WTC11 (cell line): ENCODE data around the gene FAM20A. TPM values are rescaled to one million over a fixed set of nuclear protein-coding genes. Genes with fewer than 3 reads are reported as not detected.

ENCODE experiments used
- ATAC-seq: fragments of 200-7000 bp; cut with Tn5 transposase; 2 replicates; pipeline ENCODE4 v1.10.0; 2021; ENCODE audit warnings: mild to moderate bottlenecking, moderate library complexity
- CTCF ChIA-PET: fragments of 300-600 bp; sonication (Branson Sonifier 250); formaldehyde crosslinking; loops from one replicate; lab custom pipeline; 2021; ENCODE audit warnings: antibody characterized with exemption; lab: Charles Lee
- POLR2A ChIA-PET: fragments of 350-600 bp; sonication (Branson Sonifier 250); formaldehyde crosslinking; loops from one replicate; lab custom pipeline; 2021; ENCODE audit warnings: antibody characterized with exemption; lab: Charles Lee
- DNase-seq: peaks from one replicate; pipeline ENCODE4 v3.0.0; 2021; ENCODE audit warnings: low spot score
- H3K27ac Mint-ChIP-seq: 2 replicates; pipeline ENCODE4 v1.8.0; 2021; ENCODE audit warnings: mixed read lengths
- H3K27me3 Mint-ChIP-seq: 2 replicates; pipeline ENCODE4 v1.8.0; 2021; ENCODE audit warnings: low read depth, mild to moderate bottlenecking, moderate library complexity, mixed read lengths
- H3K36me3 Mint-ChIP-seq: 2 replicates; pipeline ENCODE4 v1.8.0; 2021; ENCODE audit warnings: mixed read lengths
- H3K4me1 Mint-ChIP-seq: 2 replicates; pipeline ENCODE4 v1.8.0; 2022; ENCODE audit warnings: mixed read lengths
- H3K4me3 Mint-ChIP-seq: 2 replicates; pipeline ENCODE4 v1.8.0; 2021; ENCODE audit warnings: mild to moderate bottlenecking, moderate library complexity, mixed read lengths
- H3K9me3 Mint-ChIP-seq: 2 replicates; pipeline ENCODE4 v1.8.0; 2021; ENCODE audit warnings: mixed read lengths
- CBFB ChIP-seq: sonication (generic); formaldehyde crosslinking; IDR thresholded peaks from 2 replicates; pipeline ENCODE4 v1.8.1; 2022; ENCODE audit warnings: mild to moderate bottlenecking, low read depth, missing genetic modification reagents
- CREM ChIP-seq: sonication (generic); formaldehyde crosslinking; IDR thresholded peaks from 2 replicates; pipeline ENCODE4 v1.8.1; 2022; ENCODE audit warnings: mild to moderate bottlenecking, missing genetic modification reagents, moderate library complexity
- ELF4 ChIP-seq: sonication (generic); formaldehyde crosslinking; IDR thresholded peaks from 2 replicates; pipeline ENCODE4 v1.8.1; 2022; ENCODE audit warnings: low read depth, mild to moderate bottlenecking, moderate library complexity, missing genetic modification reagents
- FOXK1 ChIP-seq: sonication (generic); formaldehyde crosslinking; IDR thresholded peaks from 2 replicates; pipeline ENCODE4 v1.8.0; 2022; ENCODE audit warnings: mild to moderate bottlenecking, moderate library complexity, missing genetic modification reagents
- FOXP1 ChIP-seq: sonication (generic); formaldehyde crosslinking; IDR thresholded peaks from 2 replicates; pipeline ENCODE4 v1.8.0; 2022; ENCODE audit warnings: missing genetic modification reagents, mild to moderate bottlenecking, moderate library complexity, borderline replicate concordance
- JUN ChIP-seq: sonication (generic); formaldehyde crosslinking; IDR thresholded peaks from 2 replicates; pipeline ENCODE4 v1.8.0; 2023; ENCODE audit warnings: mild to moderate bottlenecking, missing genetic modification reagents
- NFE2L1 ChIP-seq: sonication (generic); formaldehyde crosslinking; IDR thresholded peaks from 2 replicates; pipeline ENCODE4 v1.8.1; 2023; ENCODE audit warnings: missing genetic modification reagents
- NR2C2 ChIP-seq: sonication (generic); formaldehyde crosslinking; IDR thresholded peaks from 2 replicates; pipeline ENCODE4 v1.8.0; 2022; ENCODE audit warnings: mild to moderate bottlenecking, missing genetic modification reagents
- NR3C1 ChIP-seq: sonication (generic); formaldehyde crosslinking; conservative IDR thresholded peaks from 2 replicates; pipeline ENCODE4 v1.8.1; 2023; ENCODE audit warnings: low read depth, mild to moderate bottlenecking, missing genetic modification reagents
- PRRX2 ChIP-seq: fragments of 250-450 bp; sonication (Bioruptor Pico); IDR thresholded peaks from 2 replicates; pipeline ENCODE4 v1.8.0; 2021; ENCODE audit warnings: mild to moderate bottlenecking
- TEAD4 ChIP-seq: sonication (generic); formaldehyde crosslinking; IDR thresholded peaks from 2 replicates; pipeline ENCODE4 v1.8.0; 2022; ENCODE audit warnings: mild to moderate bottlenecking, missing genetic modification reagents
- TP53 ChIP-seq: sonication (generic); formaldehyde crosslinking; IDR thresholded peaks from 2 replicates; pipeline ENCODE4 v1.8.1; 2023; ENCODE audit warnings: mild to moderate bottlenecking, missing genetic modification reagents
- total RNA-seq: library from RNA; stranded (reverse); gene quantifications from 3 replicates; pipeline ENCODE4 v1.2.3, GENCODE V29; 2021
- TF ChIP-seq, protein P1 (sequence below): fragments of 250-450 bp; sonication (Bioruptor Pico); IDR thresholded peaks from 2 replicates; pipeline ENCODE4 v1.9.0; 2021; ENCODE audit warnings: mild to moderate bottlenecking, borderline replicate concordance
- TF ChIP-seq, protein P2 (sequence below): sonication (generic); formaldehyde crosslinking; IDR thresholded peaks from 2 replicates; pipeline ENCODE4 v1.8.1; 2023; ENCODE audit warnings: mild to moderate bottlenecking, missing genetic modification reagents
- TF ChIP-seq, protein P3 (sequence below): fragments of 200-600 bp; IDR thresholded peaks from 2 replicates; pipeline ENCODE4 v1.8.0; 2022; ENCODE audit warnings: antibody characterized with exemption
- TF ChIP-seq, protein P4 (sequence below): sonication (generic); formaldehyde crosslinking; IDR thresholded peaks from 2 replicates; pipeline ENCODE4 v1.8.1; 2022; ENCODE audit warnings: low read depth, missing genetic modification reagents, borderline replicate concordance
- TF ChIP-seq, protein P5 (sequence below): sonication (generic); formaldehyde crosslinking; IDR thresholded peaks from 2 replicates; pipeline ENCODE4 v1.8.0; 2022; ENCODE audit warnings: mild to moderate bottlenecking, missing genetic modification reagents
- TF ChIP-seq, protein P6 (sequence below): sonication (generic); formaldehyde crosslinking; IDR thresholded peaks from 2 replicates; pipeline ENCODE4 v1.8.1; 2023; ENCODE audit warnings: mild to moderate bottlenecking, moderate library complexity, missing genetic modification reagents
- TF ChIP-seq, protein P7 (sequence below): sonication (generic); formaldehyde crosslinking; IDR thresholded peaks from 2 replicates; pipeline ENCODE4 v1.8.1; 2023; ENCODE audit warnings: mild to moderate bottlenecking, missing genetic modification reagents, moderate library complexity

FAM20A gene
- total RNA-seq, 1 experiment from 2014 or later: 5.8 TPM

DNA sequence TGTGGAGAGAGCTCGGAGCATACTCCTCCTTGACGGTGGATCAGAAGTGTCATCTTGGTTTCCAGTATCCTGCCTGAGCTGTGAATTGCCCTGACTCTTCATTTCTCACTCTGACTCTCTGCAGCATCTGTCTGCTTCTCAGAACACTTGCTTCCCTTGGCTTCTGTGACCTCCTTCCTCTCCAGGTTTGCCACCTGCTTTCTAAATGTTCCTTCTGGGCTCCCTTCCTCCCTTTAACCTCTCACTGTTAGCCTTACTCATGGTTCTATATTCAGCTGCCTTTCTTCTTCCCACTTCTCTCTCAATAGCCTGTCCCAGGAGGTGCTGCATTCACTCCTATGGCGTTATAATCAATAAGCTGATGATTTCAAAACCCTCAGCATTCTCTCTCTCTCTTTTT, 100.1 kb downstream of the FAM20A start:
- Mint-ChIP-seq H3K9me3 (peaks cover 8% of the 10 kb centered on the region), H3K27me3 (no peaks in the 10 kb centered on the region; the same call in none of the 2 replicates), H3K36me3 (peaks cover 3% of the 10 kb centered on the region), H3K4me1 (0 out of 2 replicates have a peak, but pooled peaks cover 2% of the 10 kb centered on the region), H3K27ac (no peak overlapping the region), H3K4me3 (no peak overlapping the region)
- ATAC-seq (no peak), DNase-seq (no peak)
- TF ChIP-seq, protein P1, sequence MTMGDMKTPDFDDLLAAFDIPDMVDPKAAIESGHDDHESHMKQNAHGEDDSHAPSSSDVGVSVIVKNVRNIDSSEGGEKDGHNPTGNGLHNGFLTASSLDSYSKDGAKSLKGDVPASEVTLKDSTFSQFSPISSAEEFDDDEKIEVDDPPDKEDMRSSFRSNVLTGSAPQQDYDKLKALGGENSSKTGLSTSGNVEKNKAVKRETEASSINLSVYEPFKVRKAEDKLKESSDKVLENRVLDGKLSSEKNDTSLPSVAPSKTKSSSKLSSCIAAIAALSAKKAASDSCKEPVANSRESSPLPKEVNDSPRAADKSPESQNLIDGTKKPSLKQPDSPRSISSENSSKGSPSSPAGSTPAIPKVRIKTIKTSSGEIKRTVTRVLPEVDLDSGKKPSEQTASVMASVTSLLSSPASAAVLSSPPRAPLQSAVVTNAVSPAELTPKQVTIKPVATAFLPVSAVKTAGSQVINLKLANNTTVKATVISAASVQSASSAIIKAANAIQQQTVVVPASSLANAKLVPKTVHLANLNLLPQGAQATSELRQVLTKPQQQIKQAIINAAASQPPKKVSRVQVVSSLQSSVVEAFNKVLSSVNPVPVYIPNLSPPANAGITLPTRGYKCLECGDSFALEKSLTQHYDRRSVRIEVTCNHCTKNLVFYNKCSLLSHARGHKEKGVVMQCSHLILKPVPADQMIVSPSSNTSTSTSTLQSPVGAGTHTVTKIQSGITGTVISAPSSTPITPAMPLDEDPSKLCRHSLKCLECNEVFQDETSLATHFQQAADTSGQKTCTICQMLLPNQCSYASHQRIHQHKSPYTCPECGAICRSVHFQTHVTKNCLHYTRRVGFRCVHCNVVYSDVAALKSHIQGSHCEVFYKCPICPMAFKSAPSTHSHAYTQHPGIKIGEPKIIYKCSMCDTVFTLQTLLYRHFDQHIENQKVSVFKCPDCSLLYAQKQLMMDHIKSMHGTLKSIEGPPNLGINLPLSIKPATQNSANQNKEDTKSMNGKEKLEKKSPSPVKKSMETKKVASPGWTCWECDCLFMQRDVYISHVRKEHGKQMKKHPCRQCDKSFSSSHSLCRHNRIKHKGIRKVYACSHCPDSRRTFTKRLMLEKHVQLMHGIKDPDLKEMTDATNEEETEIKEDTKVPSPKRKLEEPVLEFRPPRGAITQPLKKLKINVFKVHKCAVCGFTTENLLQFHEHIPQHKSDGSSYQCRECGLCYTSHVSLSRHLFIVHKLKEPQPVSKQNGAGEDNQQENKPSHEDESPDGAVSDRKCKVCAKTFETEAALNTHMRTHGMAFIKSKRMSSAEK (CRISPR knock-in tag): no peak
- TF ChIP-seq FOXK1 (CRISPR knock-in tag) (no peak), CREM (no peak), FOXP1 (CRISPR knock-in tag) (no peak), TEAD4 (no peak), ELF4 (no peak), NR2C2 (no peak), CBFB (no peak), NR3C1 (no peak), PRRX2 (no peak), TP53 (no peak), NFE2L1 (CRISPR knock-in tag) (no peak), JUN (CRISPR knock-in tag) (no peak)
- TF ChIP-seq, protein P2, sequence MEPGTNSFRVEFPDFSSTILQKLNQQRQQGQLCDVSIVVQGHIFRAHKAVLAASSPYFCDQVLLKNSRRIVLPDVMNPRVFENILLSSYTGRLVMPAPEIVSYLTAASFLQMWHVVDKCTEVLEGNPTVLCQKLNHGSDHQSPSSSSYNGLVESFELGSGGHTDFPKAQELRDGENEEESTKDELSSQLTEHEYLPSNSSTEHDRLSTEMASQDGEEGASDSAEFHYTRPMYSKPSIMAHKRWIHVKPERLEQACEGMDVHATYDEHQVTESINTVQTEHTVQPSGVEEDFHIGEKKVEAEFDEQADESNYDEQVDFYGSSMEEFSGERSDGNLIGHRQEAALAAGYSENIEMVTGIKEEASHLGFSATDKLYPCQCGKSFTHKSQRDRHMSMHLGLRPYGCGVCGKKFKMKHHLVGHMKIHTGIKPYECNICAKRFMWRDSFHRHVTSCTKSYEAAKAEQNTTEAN (CRISPR knock-in tag): no peak
- TF ChIP-seq, protein P3, sequence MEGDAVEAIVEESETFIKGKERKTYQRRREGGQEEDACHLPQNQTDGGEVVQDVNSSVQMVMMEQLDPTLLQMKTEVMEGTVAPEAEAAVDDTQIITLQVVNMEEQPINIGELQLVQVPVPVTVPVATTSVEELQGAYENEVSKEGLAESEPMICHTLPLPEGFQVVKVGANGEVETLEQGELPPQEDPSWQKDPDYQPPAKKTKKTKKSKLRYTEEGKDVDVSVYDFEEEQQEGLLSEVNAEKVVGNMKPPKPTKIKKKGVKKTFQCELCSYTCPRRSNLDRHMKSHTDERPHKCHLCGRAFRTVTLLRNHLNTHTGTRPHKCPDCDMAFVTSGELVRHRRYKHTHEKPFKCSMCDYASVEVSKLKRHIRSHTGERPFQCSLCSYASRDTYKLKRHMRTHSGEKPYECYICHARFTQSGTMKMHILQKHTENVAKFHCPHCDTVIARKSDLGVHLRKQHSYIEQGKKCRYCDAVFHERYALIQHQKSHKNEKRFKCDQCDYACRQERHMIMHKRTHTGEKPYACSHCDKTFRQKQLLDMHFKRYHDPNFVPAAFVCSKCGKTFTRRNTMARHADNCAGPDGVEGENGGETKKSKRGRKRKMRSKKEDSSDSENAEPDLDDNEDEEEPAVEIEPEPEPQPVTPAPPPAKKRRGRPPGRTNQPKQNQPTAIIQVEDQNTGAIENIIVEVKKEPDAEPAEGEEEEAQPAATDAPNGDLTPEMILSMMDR: no peak
- TF ChIP-seq, protein P4, sequence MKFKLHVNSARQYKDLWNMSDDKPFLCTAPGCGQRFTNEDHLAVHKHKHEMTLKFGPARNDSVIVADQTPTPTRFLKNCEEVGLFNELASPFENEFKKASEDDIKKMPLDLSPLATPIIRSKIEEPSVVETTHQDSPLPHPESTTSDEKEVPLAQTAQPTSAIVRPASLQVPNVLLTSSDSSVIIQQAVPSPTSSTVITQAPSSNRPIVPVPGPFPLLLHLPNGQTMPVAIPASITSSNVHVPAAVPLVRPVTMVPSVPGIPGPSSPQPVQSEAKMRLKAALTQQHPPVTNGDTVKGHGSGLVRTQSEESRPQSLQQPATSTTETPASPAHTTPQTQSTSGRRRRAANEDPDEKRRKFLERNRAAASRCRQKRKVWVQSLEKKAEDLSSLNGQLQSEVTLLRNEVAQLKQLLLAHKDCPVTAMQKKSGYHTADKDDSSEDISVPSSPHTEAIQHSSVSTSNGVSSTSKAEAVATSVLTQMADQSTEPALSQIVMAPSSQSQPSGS (CRISPR knock-in tag): no peak
- TF ChIP-seq, protein P5, sequence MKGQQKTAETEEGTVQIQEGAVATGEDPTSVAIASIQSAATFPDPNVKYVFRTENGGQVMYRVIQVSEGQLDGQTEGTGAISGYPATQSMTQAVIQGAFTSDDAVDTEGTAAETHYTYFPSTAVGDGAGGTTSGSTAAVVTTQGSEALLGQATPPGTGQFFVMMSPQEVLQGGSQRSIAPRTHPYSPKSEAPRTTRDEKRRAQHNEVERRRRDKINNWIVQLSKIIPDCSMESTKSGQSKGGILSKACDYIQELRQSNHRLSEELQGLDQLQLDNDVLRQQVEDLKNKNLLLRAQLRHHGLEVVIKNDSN: no peak
- TF ChIP-seq, protein P6, sequence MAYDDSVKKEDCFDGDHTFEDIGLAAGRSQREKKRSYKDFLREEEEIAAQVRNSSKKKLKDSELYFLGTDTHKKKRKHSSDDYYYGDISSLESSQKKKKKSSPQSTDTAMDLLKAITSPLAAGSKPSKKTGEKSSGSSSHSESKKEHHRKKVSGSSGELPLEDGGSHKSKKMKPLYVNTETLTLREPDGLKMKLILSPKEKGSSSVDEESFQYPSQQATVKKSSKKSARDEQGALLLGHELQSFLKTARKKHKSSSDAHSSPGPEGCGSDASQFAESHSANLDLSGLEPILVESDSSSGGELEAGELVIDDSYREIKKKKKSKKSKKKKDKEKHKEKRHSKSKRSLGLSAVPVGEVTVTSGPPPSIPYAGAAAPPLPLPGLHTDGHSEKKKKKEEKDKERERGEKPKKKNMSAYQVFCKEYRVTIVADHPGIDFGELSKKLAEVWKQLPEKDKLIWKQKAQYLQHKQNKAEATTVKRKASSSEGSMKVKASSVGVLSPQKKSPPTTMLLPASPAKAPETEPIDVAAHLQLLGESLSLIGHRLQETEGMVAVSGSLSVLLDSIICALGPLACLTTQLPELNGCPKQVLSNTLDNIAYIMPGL (CRISPR knock-in tag): no peak
- TF ChIP-seq, protein P7, sequence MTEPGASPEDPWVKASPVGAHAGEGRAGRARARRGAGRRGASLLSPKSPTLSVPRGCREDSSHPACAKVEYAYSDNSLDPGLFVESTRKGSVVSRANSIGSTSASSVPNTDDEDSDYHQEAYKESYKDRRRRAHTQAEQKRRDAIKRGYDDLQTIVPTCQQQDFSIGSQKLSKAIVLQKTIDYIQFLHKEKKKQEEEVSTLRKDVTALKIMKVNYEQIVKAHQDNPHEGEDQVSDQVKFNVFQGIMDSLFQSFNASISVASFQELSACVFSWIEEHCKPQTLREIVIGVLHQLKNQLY: no peak
- ChIA-PET CTCF (interaction anchor here (0.5 kb wide), 1 partner anchor 280 kb away, joined by 4 read pairs; no protein-coding TSS in a partner anchor), POLR2A (no interaction called here)
